ENCODE results near the gene CRYBB3. TPM values are rescaled to one million over a fixed set of nuclear protein-coding genes. Genes with fewer than 3 reads are reported as not detected.

The CRYBB3 gene
- total RNA-seq, result not detected in 2 replicates

DNA sequence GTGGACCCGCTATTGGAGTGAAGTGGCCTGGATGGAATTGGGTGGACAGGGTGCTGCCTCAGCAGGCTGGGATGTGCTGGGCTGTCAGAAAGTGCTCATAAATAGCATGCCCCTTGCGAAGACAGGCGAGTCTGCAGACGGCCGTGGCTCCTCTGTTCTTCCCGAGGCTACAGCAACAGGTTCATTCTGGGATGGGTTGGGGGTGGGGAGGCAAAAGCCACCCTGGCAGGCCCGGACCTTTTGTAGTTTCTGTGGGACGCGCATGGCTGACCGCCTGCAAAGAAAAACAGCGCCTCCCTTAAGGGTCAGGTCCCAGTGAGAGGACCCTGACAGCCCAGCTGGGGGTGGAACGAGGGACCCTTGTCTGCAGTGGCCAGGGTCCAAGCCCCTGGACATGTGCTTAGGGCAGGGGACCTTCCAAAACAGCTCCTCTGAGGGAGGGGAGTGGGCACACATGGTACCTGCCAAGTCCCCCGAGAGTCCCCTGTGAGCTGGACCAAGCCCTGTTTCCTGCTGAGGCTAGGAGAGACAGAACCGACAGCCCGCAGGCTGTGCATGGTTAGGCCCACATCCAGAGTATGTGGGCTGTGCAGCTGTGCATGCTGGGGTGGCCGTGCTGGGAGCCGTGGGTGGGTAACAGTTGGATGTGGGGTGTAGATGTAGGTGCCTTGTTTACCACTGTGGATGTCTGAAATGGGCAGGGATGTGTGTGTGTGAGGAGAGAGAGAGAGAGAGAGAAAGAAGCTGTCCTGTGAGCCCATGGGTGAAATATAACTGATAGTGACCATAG is at the start of gene CRYBB3:
CRYBB3 (plus strand) TSS at position 128 of the 790 bp plus-strand sequence. CDS start 1,539 bp downstream, outside the sequence.

DNA sequence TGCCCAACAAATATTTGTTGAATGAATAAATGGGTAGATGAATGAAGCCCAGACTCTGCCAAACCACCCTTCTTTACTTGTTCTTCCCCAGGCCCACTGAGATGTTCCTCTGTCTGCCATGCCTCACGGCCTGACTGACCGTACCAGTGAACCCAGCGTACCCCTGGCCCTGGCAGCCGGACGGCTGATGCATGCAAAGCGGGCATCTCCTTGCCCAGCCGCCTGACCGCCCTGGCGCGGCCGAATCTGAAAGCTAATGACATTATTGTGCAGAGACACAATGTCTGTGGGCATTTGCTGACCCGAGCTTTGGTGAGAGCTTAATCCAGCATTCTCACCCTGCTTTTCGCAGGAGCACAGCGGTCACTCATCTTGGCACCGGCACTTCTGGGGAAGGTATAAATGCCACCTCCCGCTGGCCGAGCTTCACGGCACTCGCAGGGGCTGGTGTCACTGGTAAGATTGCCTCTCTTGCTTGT is 19.6 kb downstream of the CRYBB3 start, which contains the start of gene CRYBB2:
CRYBB2 (plus strand) TSS at position 429 of the 479 bp plus-strand sequence. CDS start 1,791 bp downstream, outside the sequence.

Other genes with a start within 250 kb of the CRYBB3 start
- 7.2 and 20.0 TPM in 2 replicates for gene KIAA1671, start 247.1 kb upstream of the CRYBB3 start, total RNA-seq
- not detected in 2 replicates for gene CRYBB2, start 19.8 kb downstream of the CRYBB3 start, total RNA-seq